OCI-M2 (cell line): ENCODE data around the gene RSRP1.
"Not testable (repeated sequence)": the region's sequence is repeated elsewhere in the genome, so short reads cannot be mapped to it uniquely, and the experiment has no call there.

ENCODE experiments used
- DNase-seq: peaks from one replicate; lab custom pipeline; 2025; ENCODE audit not compliant: unreplicated experiment; lab: John Stamatoyannopoulos, UW

RSRP1 gene

DNA sequence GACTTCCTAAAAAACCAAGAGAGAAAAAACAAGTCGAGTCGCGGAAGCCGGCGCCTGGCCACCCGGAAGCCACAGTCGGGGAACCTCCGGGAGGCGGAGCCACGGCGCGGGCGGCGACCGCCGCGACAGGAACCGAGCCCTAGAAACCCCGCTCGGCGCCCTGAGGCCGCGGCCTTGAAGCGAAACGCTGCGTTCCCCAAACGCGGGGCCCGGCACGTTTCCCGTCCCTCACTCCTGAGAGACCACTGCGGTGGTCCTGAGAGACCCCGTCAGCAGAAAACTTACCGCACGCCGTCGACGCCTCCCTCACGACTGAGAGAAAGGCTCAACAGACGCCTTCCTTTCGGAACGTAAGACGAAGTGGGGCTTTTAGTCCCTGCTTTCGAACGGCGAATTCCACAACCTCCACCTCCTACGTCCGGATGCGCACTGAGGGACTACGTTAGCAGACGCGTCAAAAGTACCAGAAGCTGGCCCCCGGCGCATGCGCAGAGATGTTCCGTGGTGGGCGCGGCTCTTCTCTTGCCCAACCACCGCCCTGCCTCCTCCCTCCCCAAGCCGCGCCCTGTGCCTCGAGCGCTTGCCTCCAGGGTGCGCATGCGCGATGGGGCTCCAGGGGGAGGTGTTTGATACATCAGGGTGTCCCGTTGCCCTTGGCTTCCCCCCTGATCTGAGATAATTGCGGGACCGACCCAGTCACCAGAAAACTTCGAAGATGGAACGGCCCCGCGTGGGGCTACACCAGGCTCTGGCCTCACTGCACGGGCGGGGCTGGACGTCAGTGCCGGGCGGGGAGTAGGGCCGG, at the start of gene RSRP1:
TSS of gene RSRP1 (minus strand) at position 431 of the 805 bp plus-strand sequence. CDS start 491 bp downstream, outside the sequence.
- DNase-seq: peak; percentile 92

DNA sequence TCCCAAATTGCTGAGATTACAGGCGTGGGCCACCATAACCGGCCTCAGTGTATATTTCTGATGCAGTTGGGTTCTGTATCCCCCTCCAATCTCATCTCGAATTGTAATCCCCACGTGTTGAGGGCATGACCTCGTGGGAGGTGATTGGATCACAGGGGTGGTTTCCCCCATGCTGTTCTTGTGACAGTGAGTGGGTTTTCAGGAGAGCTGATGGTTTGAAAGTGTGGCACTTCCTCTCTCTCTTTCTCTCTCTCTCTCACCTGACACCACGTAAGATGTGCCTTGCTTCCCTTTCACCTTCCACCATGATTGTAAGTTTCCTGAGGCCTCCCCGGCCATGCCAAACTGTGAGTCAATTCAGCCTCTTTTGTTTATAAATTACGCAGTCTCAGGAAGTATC, 49.2 kb upstream of the RSRP1 start:
- not testable (repeated sequence) for DNase-seq

DNA sequence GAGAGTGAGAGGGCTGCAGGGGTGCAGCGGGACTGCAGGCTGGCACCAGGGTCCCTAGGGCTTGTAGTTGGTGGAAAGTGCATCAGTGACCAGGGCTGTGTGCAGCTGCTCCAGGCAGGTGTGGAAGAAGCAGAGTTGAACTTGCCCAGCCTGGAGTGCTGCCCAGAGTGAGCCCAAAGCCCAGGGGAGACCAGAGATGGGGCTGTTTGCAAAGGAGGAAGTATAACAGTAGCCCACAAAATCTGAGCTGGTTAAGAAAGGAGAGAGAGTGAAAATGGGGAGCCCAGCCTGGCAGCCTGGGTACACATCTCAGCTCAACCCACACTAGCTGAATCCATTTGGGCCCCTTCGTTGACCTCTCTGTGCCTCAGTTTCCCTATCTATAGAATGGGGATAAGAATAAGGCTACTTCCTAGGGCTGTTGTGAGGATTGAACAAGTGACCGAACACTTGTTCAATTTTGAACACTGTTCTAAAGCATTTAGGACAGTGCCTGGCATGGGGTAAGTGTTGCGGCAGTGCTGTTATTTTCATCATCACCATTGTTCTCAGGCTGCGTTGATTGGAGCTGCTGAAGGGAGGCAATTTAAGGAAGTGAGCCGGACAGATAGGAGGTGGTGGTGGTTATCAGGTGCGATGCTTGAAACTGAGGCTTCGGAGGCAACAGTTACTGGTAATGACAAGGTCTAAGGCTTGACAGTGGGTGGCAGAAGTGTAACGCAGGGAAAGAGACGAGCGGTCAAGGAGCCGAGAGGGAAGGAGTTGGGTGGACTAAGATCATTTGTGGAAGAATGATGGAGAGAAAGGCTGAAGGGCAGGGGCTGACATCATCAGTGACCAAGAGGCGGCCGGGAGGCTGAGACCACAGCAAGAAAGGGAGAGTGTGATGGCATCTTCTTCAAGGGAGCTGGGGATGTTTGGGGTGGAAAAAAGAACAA, 47.9 kb upstream of the RSRP1 start:
- DNase-seq: not testable (repeated sequence)

DNA sequence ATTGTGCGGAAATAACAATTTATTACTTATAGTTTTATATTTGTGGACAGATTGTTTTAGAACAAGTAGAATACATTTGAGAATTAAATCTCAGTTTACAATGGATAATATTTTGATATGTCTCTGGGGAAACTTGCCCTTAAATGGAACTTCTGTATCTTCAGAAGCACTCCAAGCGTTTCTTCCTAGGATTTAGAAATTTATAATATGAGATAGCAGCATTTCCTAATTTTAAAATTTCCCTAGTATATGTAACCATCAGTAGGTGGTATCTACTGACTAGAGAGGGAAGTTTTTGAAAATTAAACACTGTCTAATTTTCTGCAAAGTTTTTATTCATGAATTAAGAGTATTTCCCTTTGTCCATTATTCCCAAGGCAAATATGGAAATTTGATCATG, 46.2 kb upstream of the RSRP1 start:
- DNase-seq: not testable (repeated sequence)

- DNase-seq: not testable (repeated sequence)
Measured at GRCh38 chr1:25290043-25290442, 42.8 kb upstream of the RSRP1 start.

DNA sequence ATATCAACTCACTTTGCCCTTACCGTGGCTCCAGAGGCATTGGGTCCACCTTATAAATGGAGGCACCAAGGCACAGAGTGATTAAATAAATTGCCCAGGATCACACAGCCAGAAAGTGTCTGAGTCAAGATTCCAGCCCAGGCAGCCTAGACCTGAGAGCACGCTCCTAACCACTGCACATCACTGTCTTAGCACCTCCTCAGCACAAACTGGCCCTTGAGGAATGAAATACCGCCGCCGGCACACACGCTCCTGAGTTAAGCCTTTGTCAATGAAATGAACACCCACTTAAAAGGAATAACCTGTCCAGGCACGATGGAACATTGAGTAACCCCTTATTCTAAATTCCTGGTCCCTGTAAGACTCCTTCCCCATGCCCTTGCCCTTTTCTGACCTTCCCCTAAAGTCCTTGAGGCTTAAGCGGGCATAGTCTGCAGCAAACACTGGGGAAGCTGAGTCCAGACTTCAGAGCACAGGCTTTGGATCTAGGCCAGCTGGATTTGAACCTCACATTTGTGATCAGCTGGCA, 41.4 kb upstream of the RSRP1 start:
- not testable (repeated sequence) for DNase-seq

DNA sequence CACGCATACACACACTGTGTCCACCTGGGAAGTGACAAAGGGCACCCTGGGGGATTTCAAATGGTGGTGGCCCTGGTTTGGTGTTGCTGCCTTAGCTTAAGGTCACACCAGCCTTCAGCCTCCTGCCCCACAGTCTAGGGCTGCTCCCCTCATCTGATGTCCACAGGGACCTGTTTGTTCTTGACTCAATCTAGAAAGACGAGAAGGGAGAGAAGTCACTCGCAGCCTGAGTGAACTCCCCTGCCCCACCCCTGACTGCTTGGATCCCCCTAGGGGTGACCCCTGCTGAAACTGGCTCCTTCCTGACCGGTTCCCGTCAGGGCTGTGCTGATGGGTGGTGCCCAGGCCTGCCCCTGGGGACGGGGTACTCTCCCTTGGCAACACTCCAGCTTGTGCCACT, 39.9 kb upstream of the RSRP1 start:
- not testable (repeated sequence) for DNase-seq

DNA sequence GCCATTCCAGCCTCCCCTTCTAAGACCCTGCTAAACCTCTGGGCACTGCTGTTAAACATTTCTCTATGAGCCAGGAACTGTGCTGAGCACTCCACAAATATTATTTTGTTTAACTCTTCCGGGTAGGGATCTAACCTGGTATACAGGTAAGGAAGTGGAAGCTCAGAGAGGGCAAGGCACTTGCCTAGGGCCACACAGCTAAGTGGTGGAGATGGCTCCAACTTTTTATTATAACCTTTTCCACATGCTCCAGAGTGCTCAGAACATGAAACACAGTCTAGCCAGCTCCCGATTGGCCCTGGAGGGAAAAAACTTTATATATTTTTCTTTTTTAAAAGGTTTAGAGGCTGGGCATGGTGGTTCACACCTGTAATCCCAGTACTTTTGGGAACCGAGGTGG, 38.6 kb upstream of the RSRP1 start:
- DNase-seq: not testable (repeated sequence)

- not testable (repeated sequence) for DNase-seq
Measured at GRCh38 chr1:25279693-25280111, 32.4 kb upstream of the RSRP1 start.

DNA sequence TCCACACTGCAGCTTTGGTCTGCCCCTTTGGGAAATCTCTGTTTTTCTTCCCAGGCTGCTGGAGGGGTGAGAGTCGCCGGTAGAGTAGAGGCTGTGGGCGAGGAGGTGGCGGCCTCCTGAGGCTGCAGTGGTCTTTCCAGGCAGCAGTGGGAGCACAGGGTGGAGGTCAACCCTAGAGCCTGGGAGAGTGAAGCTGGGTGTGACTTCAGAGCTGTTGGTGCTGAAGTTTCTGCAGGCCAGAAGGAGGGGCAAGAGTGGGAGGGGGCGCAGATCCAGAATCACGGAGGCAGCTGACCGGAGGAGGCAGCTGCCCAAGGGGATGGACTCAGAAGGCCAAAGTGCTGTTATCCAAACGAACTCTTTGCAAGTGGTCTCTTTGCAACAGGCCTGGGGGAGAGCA, 31.5 kb upstream of the RSRP1 start:
- DNase-seq: not testable (repeated sequence)

DNA sequence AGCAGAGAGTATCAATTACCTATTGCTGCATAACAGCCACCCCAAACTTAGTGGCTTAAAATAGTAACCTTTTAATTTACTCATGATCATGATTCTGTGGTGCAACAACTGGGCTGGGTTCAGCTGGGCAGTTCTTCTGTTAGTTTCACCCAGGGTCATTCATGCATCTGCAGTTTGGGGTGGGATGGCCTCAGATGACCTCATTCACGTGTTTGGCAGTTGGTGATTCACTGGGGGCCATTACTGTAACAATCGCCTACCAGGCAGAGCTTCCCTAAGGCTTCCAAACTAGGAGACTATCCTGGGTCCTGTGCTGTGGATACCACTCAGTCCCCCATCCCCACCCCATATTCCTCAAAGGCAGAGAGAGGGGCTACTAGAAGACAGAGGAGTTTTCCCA, 31.1 kb upstream of the RSRP1 start:
- DNase-seq: not testable (repeated sequence)

DNA sequence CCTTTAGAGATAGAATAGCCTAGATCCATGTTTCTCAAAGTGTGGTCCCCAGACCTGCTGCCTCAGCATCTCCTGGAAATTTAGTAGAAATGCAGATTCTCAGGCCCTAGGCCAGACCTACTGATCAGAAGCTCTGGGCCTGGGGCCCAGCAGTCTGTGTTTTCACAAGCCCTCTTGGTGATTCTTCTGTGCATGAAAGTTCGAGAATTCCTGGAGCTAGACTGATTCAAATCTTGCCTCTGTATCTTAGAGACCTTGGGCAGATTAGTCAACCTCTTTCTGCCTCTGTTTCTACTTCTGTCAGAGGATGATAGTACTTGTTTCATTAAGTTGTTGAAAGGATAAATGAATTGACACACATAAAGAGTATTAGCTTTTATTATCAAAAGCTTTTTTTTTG, 30.0 kb upstream of the RSRP1 start:
- not testable (repeated sequence) for DNase-seq

GRCh38 chr1:25275648-25276047, 28.4 kb upstream of the RSRP1 start:
- not testable (repeated sequence) for DNase-seq

DNA sequence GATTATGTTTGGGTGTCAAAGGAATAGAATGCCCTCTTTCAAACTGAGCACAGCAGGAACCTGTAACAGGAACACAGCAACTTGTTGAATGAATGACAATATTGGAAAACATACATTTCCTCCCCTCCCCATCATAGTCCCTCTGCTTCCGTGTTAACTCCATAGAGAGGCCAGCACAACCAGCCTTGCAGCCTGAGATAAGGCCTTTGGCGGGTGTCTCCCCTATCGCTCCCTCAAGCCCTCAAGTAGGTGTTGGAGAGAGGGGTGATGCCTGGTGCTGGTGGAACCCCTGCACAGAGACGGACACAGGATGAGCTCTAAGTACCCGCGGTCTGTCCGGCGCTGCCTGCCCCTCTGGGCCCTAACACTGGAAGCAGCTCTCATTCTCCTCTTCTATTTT, 25.0 kb upstream of the RSRP1 start, which contains the start of gene RHD:
TSS of gene RHD (plus strand) at position 272 of the 400 bp plus-strand sequence. CDS start at position 311, 39 bp downstream.
- DNase-seq: not testable (repeated sequence)

DNA sequence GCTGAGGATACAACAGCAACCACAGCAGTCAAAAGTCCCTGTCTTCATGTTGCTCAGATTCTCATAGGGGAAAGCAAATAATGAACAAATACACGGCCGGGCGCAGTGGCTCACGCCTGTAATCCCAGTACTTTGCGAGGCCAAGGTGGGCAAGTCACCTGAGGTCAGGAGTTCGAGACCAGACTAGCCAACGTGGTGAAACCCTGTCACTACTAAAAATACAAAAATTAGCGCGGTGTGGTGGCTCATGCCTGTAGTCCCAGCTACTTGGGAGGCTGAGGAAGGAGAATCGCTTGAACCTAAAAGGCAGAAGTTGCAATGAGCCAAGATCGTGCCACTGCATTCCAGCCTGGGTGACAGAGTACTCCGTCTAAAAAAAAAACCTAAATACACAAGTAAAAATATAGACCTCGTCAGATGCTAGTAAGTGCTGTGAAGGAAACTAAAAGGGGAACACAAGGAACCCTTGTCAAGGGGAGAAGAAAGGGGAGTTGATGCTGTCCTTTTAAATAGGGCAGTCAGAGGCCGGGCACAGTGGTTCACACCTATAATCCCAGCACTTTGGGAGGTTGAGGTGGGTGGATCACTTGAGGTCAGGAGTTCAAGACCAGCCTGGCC, 21.0 kb upstream of the RSRP1 start:
- not testable (repeated sequence) for DNase-seq

GRCh38 chr1:25267288-25268142, 20.3 kb upstream of the RSRP1 start:
- not testable (repeated sequence) for DNase-seq

DNA sequence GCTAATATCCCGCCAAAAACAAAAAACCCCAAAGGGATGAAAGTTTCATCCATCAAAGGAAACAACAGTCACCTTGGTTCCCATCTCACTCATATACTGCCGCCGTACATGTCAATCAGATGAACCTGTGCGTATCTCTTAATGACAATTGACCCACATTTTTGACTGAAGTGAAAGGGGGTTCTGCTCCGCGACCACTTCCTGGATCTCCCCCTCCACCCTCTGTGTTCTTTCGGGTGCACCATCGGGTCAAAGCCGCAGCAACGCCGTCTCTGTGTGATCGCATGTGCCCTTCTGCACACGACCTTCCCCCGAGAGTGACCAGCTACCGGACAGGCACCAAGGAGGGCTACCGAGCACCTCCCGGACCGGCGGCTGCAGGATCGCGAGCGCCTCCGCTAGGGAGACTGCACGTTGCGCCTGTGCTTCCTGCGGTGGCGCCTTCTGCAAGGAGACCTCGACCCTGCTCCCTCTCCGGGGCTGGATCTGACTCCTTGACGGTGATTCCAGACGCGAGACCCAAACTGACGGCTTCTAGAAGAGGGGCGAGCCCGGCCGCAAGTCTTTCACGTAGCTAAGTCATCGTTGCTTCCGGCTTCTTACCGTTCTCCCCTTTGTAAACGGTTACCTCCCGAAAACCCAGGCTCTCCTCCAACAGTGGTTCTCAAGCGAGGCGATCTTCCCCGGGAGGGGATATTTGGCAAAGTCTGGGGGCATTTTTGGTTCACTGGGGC, 19.5 kb upstream of the RSRP1 start:
- not testable (repeated sequence) for DNase-seq

DNA sequence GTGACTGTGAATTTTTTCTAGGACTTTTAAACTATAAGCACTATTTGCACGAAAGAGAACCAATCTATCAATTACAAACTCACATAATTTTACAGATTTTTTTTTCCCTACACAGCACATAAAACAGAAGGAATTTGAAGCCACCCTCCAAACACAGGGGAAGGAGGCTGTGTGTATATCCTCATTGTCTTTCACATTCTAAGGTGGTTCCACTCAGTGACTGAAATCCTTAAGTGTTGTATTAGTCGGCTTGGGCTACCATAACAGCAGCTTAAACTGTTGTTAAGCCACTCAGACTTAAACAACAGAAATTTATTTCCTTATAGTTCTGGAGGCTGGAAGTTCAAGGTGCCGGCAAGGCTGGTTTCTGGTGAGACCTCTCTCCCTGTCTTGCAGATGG, 13.1 kb upstream of the RSRP1 start:
- not testable (repeated sequence) for DNase-seq

DNA sequence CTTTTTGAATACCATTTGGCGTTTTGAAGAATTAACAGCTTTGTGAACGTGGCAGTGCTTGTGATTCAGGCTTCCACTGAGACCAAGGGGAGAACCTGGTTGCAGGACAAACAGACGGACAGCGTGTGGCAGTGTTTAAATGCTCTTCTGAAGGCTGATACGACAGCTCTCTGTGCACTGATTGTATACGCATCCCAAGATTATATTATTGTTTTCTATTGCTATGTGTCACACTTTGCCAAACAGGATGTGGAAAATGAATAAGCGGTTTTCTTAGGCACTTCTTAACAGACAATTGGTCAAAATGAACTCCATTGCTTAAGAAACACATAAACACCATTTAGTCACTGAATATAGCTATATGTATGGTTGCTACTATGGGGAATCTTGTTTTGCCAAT, 12.6 kb upstream of the RSRP1 start:
- not testable (repeated sequence) for DNase-seq
